ENCODE data around the gene ATP9A.
"Not testable (repeated sequence)": the region's sequence is repeated elsewhere in the genome, so short reads cannot be mapped to it uniquely, and the experiment has no call there.

ATP9A gene

GRCh38 chr20:51735728-51736600, 32.2 kb downstream of the ATP9A start:
- Mint-ChIP-seq H3K4me3 (no peak overlapping the region), H3K27me3 (peaks cover 0 to 9% of the 10 kb centered on the region in 2 donors), H3K9me3 (no peaks in the 10 kb centered on the region), H3K27ac (no peak overlapping the region), H3K4me1 (ENCODE audit: low read depth in 2 of 2) (peaks cover 2 to 6% of the 10 kb centered on the region in 2 donors), H3K36me3 (ENCODE audit: insufficient read depth) (no peaks in the 10 kb centered on the region)
- no peak for DNase-seq
- no peak for ATAC-seq (replicated peaks)

GRCh38 chr20:51734876-51735720, 33.1 kb downstream of the ATP9A start:
- H3K27ac Mint-ChIP-seq: no peak overlapping the region
- no peak overlapping the region for H3K4me3 Mint-ChIP-seq
- ATAC-seq (replicated peaks) (no peak), DNase-seq (no peak)
- no peaks in the 10 kb centered on the region for H3K36me3 Mint-ChIP-seq (ENCODE audit: insufficient read depth)
- peaks cover 0 to 9% of the 10 kb centered on the region in 2 donors for H3K27me3 Mint-ChIP-seq
- H3K9me3 Mint-ChIP-seq: no peaks in the 10 kb centered on the region
- H3K4me1 Mint-ChIP-seq (ENCODE audit: low read depth in 2 of 2): peaks cover 2 to 6% of the 10 kb centered on the region in 2 donors

GRCh38 chr20:51733070-51733469, 35.1 kb downstream of the ATP9A start:
- H3K4me3 Mint-ChIP-seq: no peak overlapping the region

GRCh38 chr20:51732096-51732791, 35.9 kb downstream of the ATP9A start:
- no peak overlapping the region for H3K27ac Mint-ChIP-seq
- DNase-seq: no peak
- no peaks in the 10 kb centered on the region for H3K9me3 Mint-ChIP-seq
- H3K4me3 Mint-ChIP-seq: no peak overlapping the region
- peaks cover 2 to 6% of the 10 kb centered on the region in 2 donors for H3K4me1 Mint-ChIP-seq (ENCODE audit: low read depth in 2 of 2)
- peaks cover 0 to 9% of the 10 kb centered on the region in 2 donors for H3K27me3 Mint-ChIP-seq
- no peak for ATAC-seq (replicated peaks)
- no peaks in the 10 kb centered on the region for H3K36me3 Mint-ChIP-seq (ENCODE audit: insufficient read depth)

More at GRCh38 chr20:51733070-51733469, 35.1 kb downstream of the ATP9A start:
- Mint-ChIP-seq H3K36me3 (ENCODE audit: insufficient read depth) (no peaks in the 10 kb centered on the region), H3K27ac (no peak overlapping the region), H3K27me3 (peaks cover 0 to 9% of the 10 kb centered on the region in 2 donors), H3K9me3 (no peaks in the 10 kb centered on the region), H3K4me1 (ENCODE audit: low read depth in 2 of 2) (peaks cover 2 to 6% of the 10 kb centered on the region in 2 donors)
- no peak for ATAC-seq (replicated peaks)
- no peak for DNase-seq

- no peak for DNase-seq
- peaks cover 0 to 9% of the 10 kb centered on the region in 2 donors for H3K27me3 Mint-ChIP-seq
- peaks cover 2 to 6% of the 10 kb centered on the region in 2 donors for H3K4me1 Mint-ChIP-seq (ENCODE audit: low read depth in 2 of 2)
- no peak for ATAC-seq (replicated peaks)
- no peaks in the 10 kb centered on the region for H3K36me3 Mint-ChIP-seq (ENCODE audit: insufficient read depth)
- no peaks in the 10 kb centered on the region for H3K9me3 Mint-ChIP-seq
- H3K4me3 Mint-ChIP-seq: no peak overlapping the region
- no peak overlapping the region for H3K27ac Mint-ChIP-seq
These were observed 36.5 kb downstream of the ATP9A start for GRCh38 chr20:51731731-51732095.

- DNase-seq (no peak), ATAC-seq (replicated peaks) (no peak)
- Mint-ChIP-seq H3K27me3 (peaks cover 0 to 9% of the 10 kb centered on the region in 2 donors), H3K9me3 (no peaks in the 10 kb centered on the region), H3K36me3 (ENCODE audit: insufficient read depth) (no peaks in the 10 kb centered on the region), H3K27ac (no peak overlapping the region), H3K4me1 (ENCODE audit: low read depth in 2 of 2) (peaks cover 2 to 6% of the 10 kb centered on the region in 2 donors), H3K4me3 (no peak overlapping the region)
These were observed 38.4 kb downstream of the ATP9A start for GRCh38 chr20:51729771-51730170.

- H3K27me3 Mint-ChIP-seq: peaks cover 0 to 18% of the 10 kb centered on the region in 2 donors
- H3K27ac Mint-ChIP-seq: no peak overlapping the region
- peaks cover 2 to 6% of the 10 kb centered on the region in 2 donors for H3K4me1 Mint-ChIP-seq (ENCODE audit: low read depth in 2 of 2)
- no peak overlapping the region for H3K4me3 Mint-ChIP-seq
- no peaks in the 10 kb centered on the region for H3K36me3 Mint-ChIP-seq (ENCODE audit: insufficient read depth)
- H3K9me3 Mint-ChIP-seq: no peaks in the 10 kb centered on the region
- no peak for DNase-seq
- no peak for ATAC-seq (replicated peaks)
These were observed 39.5 kb downstream of the ATP9A start for GRCh38 chr20:51728737-51729136.

- no peaks in the 10 kb centered on the region for H3K36me3 Mint-ChIP-seq (ENCODE audit: insufficient read depth)
- no peak overlapping the region for H3K27ac Mint-ChIP-seq
- H3K27me3 Mint-ChIP-seq: peaks cover 0 to 19% of the 10 kb centered on the region in 2 donors
- DNase-seq (no peak), ATAC-seq (replicated peaks) (no peak)
- peaks cover 2 to 6% of the 10 kb centered on the region in 2 donors for H3K4me1 Mint-ChIP-seq (ENCODE audit: low read depth in 2 of 2)
- H3K4me3 Mint-ChIP-seq: no peak overlapping the region
- no peaks in the 10 kb centered on the region for H3K9me3 Mint-ChIP-seq
These were observed 40.3 kb downstream of the ATP9A start for GRCh38 chr20:51727872-51728271.

GRCh38 chr20:51725584-51726176, 42.5 kb downstream of the ATP9A start:
- H3K4me1 Mint-ChIP-seq (ENCODE audit: low read depth in 2 of 2): peaks cover 2 to 4% of the 10 kb centered on the region in 2 donors
- no peaks in the 10 kb centered on the region for H3K9me3 Mint-ChIP-seq
- DNase-seq: no peak
- peaks cover 0 to 29% of the 10 kb centered on the region in 2 donors for H3K27me3 Mint-ChIP-seq
- H3K27ac Mint-ChIP-seq: no peak overlapping the region
- ATAC-seq (replicated peaks): no peak
- no peaks in the 10 kb centered on the region for H3K36me3 Mint-ChIP-seq (ENCODE audit: insufficient read depth)
- H3K4me3 Mint-ChIP-seq: no peak overlapping the region

GRCh38 chr20:51723026-51723425, 45.2 kb downstream of the ATP9A start:
- H3K36me3 Mint-ChIP-seq (ENCODE audit: insufficient read depth); DNase-seq; H3K27ac Mint-ChIP-seq; ATAC-seq (replicated peaks); H3K4me1 Mint-ChIP-seq (ENCODE audit: low read depth in 2 of 2); H3K9me3 Mint-ChIP-seq; H3K4me3 Mint-ChIP-seq: not testable (repeated sequence)
- peaks cover 4 to 36% of the 10 kb centered on the region in 2 donors for H3K27me3 Mint-ChIP-seq

- ATAC-seq (replicated peaks): not testable (repeated sequence)
These were observed 45.9 kb downstream of the ATP9A start for GRCh38 chr20:51722246-51722645.

GRCh38 chr20:51720854-51721253, 47.3 kb downstream of the ATP9A start:
- DNase-seq (no peak), ATAC-seq (replicated peaks) (no peak)

More at GRCh38 chr20:51722246-51722645, 45.9 kb downstream of the ATP9A start:
- H3K27ac Mint-ChIP-seq; H3K9me3 Mint-ChIP-seq; H3K4me1 Mint-ChIP-seq (ENCODE audit: low read depth in 2 of 2); DNase-seq; H3K4me3 Mint-ChIP-seq; H3K36me3 Mint-ChIP-seq (ENCODE audit: insufficient read depth): not testable (repeated sequence)
- H3K27me3 Mint-ChIP-seq: peaks cover 5 to 44% of the 10 kb centered on the region in 2 donors

GRCh38 chr20:51720384-51720783, 47.8 kb downstream of the ATP9A start:
- Mint-ChIP-seq H3K27me3 (peaks cover 10 to 54% of the 10 kb centered on the region in 2 donors), H3K36me3 (ENCODE audit: insufficient read depth) (no peaks in the 10 kb centered on the region), H3K9me3 (no peaks in the 10 kb centered on the region), H3K27ac (no peak overlapping the region), H3K4me1 (ENCODE audit: low read depth in 2 of 2) (peaks cover 2 to 7% of the 10 kb centered on the region in 2 donors), H3K4me3 (no peak overlapping the region)
- DNase-seq (no peak), ATAC-seq (replicated peaks) (no peak)

More at GRCh38 chr20:51720854-51721253, 47.3 kb downstream of the ATP9A start:
- Mint-ChIP-seq H3K27ac (no peak overlapping the region), H3K36me3 (ENCODE audit: insufficient read depth) (no peaks in the 10 kb centered on the region), H3K4me3 (no peak overlapping the region), H3K4me1 (ENCODE audit: low read depth in 2 of 2) (peaks cover 2 to 4% of the 10 kb centered on the region in 2 donors), H3K9me3 (no peaks in the 10 kb centered on the region), H3K27me3 (peaks cover 6 to 49% of the 10 kb centered on the region in 2 donors)
